ENCODE results near the gene DES.

DES gene

DNA sequence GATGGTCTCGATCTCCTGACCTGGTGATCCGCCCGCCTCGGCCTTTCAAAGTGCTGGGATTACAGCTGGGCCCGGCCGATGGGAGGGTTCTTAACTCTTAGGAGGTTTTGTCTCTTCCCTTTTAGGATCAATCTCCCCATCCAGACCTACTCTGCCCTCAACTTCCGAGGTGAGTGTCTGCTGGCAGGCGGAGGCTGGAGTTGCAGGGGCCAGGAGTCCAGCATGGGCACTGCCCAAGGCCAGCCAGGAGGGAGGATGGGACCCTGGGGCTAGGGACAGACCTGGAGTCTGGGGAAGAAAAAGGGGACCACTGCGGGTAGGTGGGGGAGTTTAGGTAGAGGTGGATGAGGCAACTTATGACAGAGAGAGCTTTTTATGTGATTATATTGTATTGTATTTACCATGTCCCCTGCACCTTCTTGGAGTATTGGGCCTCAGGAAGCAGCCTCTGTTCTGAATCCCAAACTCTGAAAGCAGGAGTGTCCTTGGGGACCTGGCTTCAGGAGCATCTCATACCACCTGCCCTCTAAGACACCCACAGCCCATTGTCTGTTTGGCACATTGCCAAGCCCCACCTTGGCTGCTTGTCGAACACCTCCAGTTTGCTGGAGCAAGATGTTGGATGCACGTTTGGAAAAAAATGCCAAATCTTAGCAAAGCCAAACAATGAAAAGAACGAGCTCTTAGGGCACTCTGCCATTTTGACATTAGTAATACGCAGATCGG is 5.6 kb downstream of the DES start:
- ChIA-PET CTCF (interaction anchor here (0.7 to 2.0 kb wide), 13 partner anchors 8 to 107 kb away, joined by 3 to 15 read pairs (median 6); partner anchors contain the start of gene SPEG), POLR2A (interaction anchor here (1.1 kb wide), 1 partner anchor 40 kb away, joined by 3 read pairs; no protein-coding TSS in a partner anchor)
- DNase-seq (ENCODE audit: low read depth, low spot score), result no peak
- no peak overlapping the region for H3K4me3 ChIP-seq (ENCODE audit: low read depth, low read length)
- TF ChIP-seq CTCF (IDR thresholded peaks at IDR 0.05; ENCODE audit: insufficient read depth, low read length, missing control alignments), result no peak

DNA sequence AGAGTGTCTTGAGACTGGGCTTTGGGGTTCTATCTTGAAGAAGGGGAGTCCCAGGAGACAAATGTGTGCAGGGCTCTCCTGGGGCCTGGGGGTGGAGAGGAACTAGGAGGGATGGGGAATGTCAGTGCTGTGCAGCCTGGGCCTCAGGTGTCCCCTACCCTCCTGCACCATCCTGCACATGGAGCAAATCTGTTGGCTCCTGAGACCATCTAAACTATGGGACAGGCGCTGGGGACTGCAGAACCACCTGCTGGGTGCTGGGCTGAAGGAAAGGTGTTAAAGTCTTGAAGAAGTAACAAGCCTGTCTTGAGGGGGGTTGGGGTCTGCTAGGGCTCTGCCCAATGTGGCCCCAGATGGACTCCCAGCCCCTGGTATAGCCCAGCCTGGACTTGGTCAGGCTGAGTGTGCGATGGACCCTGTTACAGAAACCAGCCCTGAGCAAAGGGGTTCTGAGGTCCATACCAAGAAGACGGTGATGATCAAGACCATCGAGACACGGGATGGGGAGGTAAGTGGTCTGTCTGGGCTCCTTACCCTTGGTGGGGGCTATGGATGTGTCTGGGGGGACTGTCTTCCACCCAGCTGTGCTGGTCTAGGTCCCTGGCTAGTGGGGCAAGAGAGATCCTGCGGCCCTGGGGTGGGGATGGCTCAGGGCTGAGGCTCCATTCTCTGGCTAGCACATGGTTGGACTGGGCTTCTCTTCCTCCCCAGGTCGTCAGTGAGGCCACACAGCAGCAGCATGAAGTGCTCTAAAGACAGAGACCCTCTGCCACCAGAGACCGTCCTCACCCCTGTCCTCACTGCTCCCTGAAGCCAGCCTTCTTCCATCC is 7.3 kb downstream of the DES start:
- H3K4me3 ChIP-seq (ENCODE audit: low read depth, low read length), result no peak overlapping the region
- CTCF ChIA-PET, result interaction anchor here (1.3 to 1.7 kb wide), 5 partner anchors 9 to 105 kb away, joined by 4 to 15 read pairs (median 7); partner anchors contain the start of gene SPEG
- no peak for TF ChIP-seq CTCF (IDR thresholded peaks at IDR 0.05; ENCODE audit: insufficient read depth, low read length, missing control alignments)
- DNase-seq (ENCODE audit: low read depth, low spot score), result no peak
- POLR2A ChIA-PET, result no interaction called here

- no peak for DNase-seq (ENCODE audit: low read depth, low spot score)
- no peak for TF ChIP-seq CTCF (IDR thresholded peaks at IDR 0.05; ENCODE audit: insufficient read depth, low read length, missing control alignments)
- ChIA-PET CTCF (no interaction called here), POLR2A (no interaction called here)
- H3K4me3 ChIP-seq (ENCODE audit: low read depth, low read length), result no peak overlapping the region
Observed at GRCh38 chr2:219426068-219426443, 7.9 kb downstream of the DES start.

DNA sequence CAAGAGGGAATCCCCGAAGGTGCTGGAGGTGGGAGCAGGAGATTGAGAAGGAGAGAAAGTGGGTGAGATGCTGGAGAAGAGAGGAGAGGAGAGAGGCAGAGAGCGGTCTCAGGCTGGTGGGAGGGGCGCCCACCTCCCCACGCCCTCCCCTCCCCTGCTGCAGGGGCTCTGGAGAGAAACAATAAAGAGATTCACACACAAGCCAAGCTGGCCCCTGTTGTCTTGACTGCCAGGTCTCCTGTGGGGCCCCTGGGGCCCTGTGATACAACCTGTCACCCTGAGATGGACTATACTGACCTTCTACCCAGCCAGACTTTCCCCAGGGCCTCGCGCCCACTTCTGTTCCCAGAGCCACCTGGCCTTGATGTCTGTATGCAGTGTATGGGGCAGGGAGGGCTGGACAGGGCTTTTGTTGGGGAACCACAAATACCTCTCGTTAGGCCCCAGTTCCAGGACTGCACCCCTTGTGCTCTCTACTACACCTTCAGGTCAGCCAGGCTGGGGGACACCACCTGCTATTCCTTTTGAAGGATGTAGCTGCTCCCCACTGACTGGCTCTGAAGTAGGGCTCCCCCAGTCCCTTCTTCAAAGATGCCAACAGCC is 8.5 kb downstream of the DES start:
- DNase-seq (ENCODE audit: low read depth, low spot score), result no peak
- H3K4me3 ChIP-seq (ENCODE audit: low read depth, low read length), result no peak overlapping the region
- POLR2A ChIA-PET, result no interaction called here
- CTCF ChIA-PET, result interaction anchor here (0.9 to 6.3 kb wide), 3 partner anchors 13 to 103 kb away, joined by 3 to 59 read pairs (median 40); no protein-coding TSS in a partner anchor
- TF ChIP-seq CTCF (IDR thresholded peaks at IDR 0.05; ENCODE audit: insufficient read depth, low read length, missing control alignments), result no peak

DNA sequence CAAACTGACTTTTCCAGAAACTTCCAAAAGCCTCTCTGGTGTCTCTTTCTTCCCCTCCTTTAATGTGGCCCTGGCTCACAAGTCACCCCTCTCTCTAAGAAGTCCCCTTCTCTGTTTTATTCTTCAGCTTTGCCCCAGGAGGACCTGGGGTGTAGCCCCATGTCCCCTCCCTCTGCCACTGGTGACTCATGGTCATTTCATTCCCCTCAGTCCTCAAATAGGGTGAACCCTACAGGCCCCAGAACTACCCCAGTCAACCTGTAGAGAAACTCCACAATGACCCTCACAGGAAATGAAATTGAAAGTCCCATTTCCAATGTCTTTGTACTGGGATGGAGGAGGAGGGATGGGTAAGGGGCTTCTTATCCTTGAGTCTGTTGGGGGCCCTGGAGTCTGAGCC is 10.3 kb downstream of the DES start:
- H3K4me3 ChIP-seq (ENCODE audit: low read depth, low read length), result no peak overlapping the region
- CTCF ChIA-PET, result interaction anchor here (0.9 to 6.3 kb wide), 15 partner anchors 9 to 131 kb away, joined by 3 to 59 read pairs (median 3); a partner anchor contains a TSS
- POLR2A ChIA-PET, result no interaction called here
- no peak for TF ChIP-seq CTCF (IDR thresholded peaks at IDR 0.05; ENCODE audit: insufficient read depth, low read length, missing control alignments)
- no peak for DNase-seq (ENCODE audit: low read depth, low spot score)

Measured in AG04449 (cell line).